Right renal pelvis (tissue), 4 donors: ENCODE measurements around the gene RPL36AL. TPM values are rescaled to one million over a fixed set of nuclear protein-coding genes. Genes with fewer than 3 reads are reported as not detected.

Experiments used
- DNase-seq, 4 donors: peaks; one replicate each; pipeline ENCODE4 v3.0.0-alpha.2; 2013; ENCODE audit warnings: low read depth in 4 of 4, low spot score in 3 of 4, missing footprints in 1 of 4
- polyA plus RNA-seq, 4 donors: library from polyadenylated mRNA; unstranded; fragments of 120-200 nt; gene quantifications; one replicate each; pipeline ENCODE4 v1.2.1, GENCODE V29; 2013; ENCODE audit not compliant: insufficient read length in 4 of 4

The RPL36AL gene
- polyA plus RNA-seq, 4 donors, result 170 to 219 (median 194) TPM

GRCh38 chr14:49582113-49582977 lies 38.1 kb downstream of the RPL36AL start:
- DNase-seq, result no peak

- no peak for DNase-seq
Observed at GRCh38 chr14:49581209-49582112, 39.0 kb downstream of the RPL36AL start.

- DNase-seq, result no peak
Observed at GRCh38 chr14:49579841-49580240, 40.6 kb downstream of the RPL36AL start.

GRCh38 chr14:49578141-49578540 lies 42.3 kb downstream of the RPL36AL start:
- no peak for DNase-seq

GRCh38 chr14:49574038-49574437 lies 46.4 kb downstream of the RPL36AL start:
- no peak for DNase-seq

- DNase-seq, result no peak
Observed at GRCh38 chr14:49569281-49569680, 51.1 kb downstream of the RPL36AL start.

Other genes with a start within 250 kb of the RPL36AL start
- gene RPS29, start 34.2 kb downstream of the RPL36AL start, polyA plus RNA-seq, result 1,000 to 10,000 TPM; 1,296 to 1,761 (median 1,423) TPM
- gene LRR1, start 21.7 kb downstream of the RPL36AL start, polyA plus RNA-seq, result 10 to 100 TPM; 12.0 to 15.7 (median 12.5) TPM
- 10 to 100 TPM in 2 of 4 donors, 1 to 10 TPM in 2; 8.1 to 23.5 (median 10.9) TPM for gene MGAT2, start 173 bp upstream of the RPL36AL start, polyA plus RNA-seq
- 10 to 100 TPM; 16.1 to 20.5 (median 18.3) TPM for gene DNAAF2, start 14.6 kb upstream of the RPL36AL start, polyA plus RNA-seq
- 10 to 100 TPM; 12.9 to 19.4 (median 15.2) TPM for gene POLE2, start 67.6 kb upstream of the RPL36AL start, polyA plus RNA-seq
- gene KLHDC1, start 72.5 kb upstream of the RPL36AL start, polyA plus RNA-seq, result 1 to 10 TPM; 4.2 to 7.3 (median 6.5) TPM
- 100 to 1,000 TPM; 134 to 162 (median 153) TPM for gene KLHDC2, start 147.5 kb upstream of the RPL36AL start, polyA plus RNA-seq
- 10 to 100 TPM; 75.0 to 92.2 (median 84.3) TPM for gene NEMF, start 232.2 kb upstream of the RPL36AL start, polyA plus RNA-seq